ENCODE results near the gene RNF44. TPM values are rescaled to one million over a fixed set of nuclear protein-coding genes. Genes with fewer than 3 reads are reported as not detected.

RNF44 gene
- polyA plus RNA-seq, 1 experiment = 4.0 TPM

- no peak for TF ChIP-seq CTCF (IDR thresholded peaks at IDR 0.05; ENCODE audit: low read depth, low read length)
- Histone ChIP-seq H3K27ac (ENCODE audit: low read depth, low read length) (no peak overlapping the region), H3K9me3 (ENCODE audit: control insufficient read depth, insufficient read depth, low read length) (no peaks in the 10 kb centered on the region), H3K4me3 (ENCODE audit: low read depth, low read length) (no peak overlapping the region), H3K27me3 (ENCODE audit: control insufficient read depth, insufficient read depth, low read length) (no peaks in the 10 kb centered on the region)
- DNase-seq (ENCODE audit: low read depth, low spot score) = no peak
- CTCF ChIA-PET = no interaction called here
- POLR2A ChIA-PET = interaction anchor here (1.1 kb wide), 1 partner anchor 9 kb away, joined by 3 read pairs; no protein-coding TSS in a partner anchor
These were observed 11.5 kb downstream of the RNF44 start for GRCh38 chr5:176525677-176526076.

- DNase-seq (ENCODE audit: low read depth, low spot score) = no peak
- ChIA-PET CTCF (no interaction called here), POLR2A (interaction anchor here (1.1 kb wide), 1 partner anchor 10 kb away, joined by 3 read pairs; no protein-coding TSS in a partner anchor)
- no peak overlapping the region for H3K27ac ChIP-seq (ENCODE audit: low read depth, low read length)
- no peak for TF ChIP-seq CTCF (IDR thresholded peaks at IDR 0.05; ENCODE audit: low read depth, low read length)
- no peaks in the 10 kb centered on the region for H3K9me3 ChIP-seq (ENCODE audit: control insufficient read depth, insufficient read depth, low read length)
- H3K27me3 ChIP-seq (ENCODE audit: control insufficient read depth, insufficient read depth, low read length) = no peaks in the 10 kb centered on the region
- H3K4me3 ChIP-seq (ENCODE audit: low read depth, low read length) = no peak overlapping the region
These were observed 12.2 kb downstream of the RNF44 start for GRCh38 chr5:176524987-176525386.

- POLR2A ChIA-PET = no interaction called here
- H3K27me3 ChIP-seq (ENCODE audit: control insufficient read depth, insufficient read depth, low read length) = no peaks in the 10 kb centered on the region
- no peak for TF ChIP-seq CTCF (IDR thresholded peaks at IDR 0.05; ENCODE audit: low read depth, low read length)
- CTCF ChIA-PET = interaction anchor here (0.7 to 1.1 kb wide), 2 partner anchors 76 to 404 kb away, joined by 3 to 4 read pairs; partner anchors contain the start of gene FAF2
- DNase-seq (ENCODE audit: low read depth, low spot score) = no peak
- H3K27ac ChIP-seq (ENCODE audit: low read depth, low read length) = no peak overlapping the region
- H3K4me3 ChIP-seq (ENCODE audit: low read depth, low read length) = no peak overlapping the region
- no peaks in the 10 kb centered on the region for H3K9me3 ChIP-seq (ENCODE audit: control insufficient read depth, insufficient read depth, low read length)
These were observed 13.1 kb downstream of the RNF44 start for GRCh38 chr5:176524138-176524537.

- CTCF ChIA-PET = no interaction called here
- POLR2A ChIA-PET = interaction anchor here (2.2 kb wide), 1 partner anchor 15 kb away, joined by 5 read pairs; the partner anchor contains the start of gene RNF44
- Histone ChIP-seq H3K27me3 (ENCODE audit: control insufficient read depth, insufficient read depth, low read length) (no peaks in the 10 kb centered on the region), H3K4me3 (ENCODE audit: low read depth, low read length) (no peak overlapping the region), H3K9me3 (ENCODE audit: control insufficient read depth, insufficient read depth, low read length) (no peaks in the 10 kb centered on the region), H3K27ac (ENCODE audit: low read depth, low read length) (no peak overlapping the region)
- DNase-seq (ENCODE audit: low read depth, low spot score) = no peak
- no peak for TF ChIP-seq CTCF (IDR thresholded peaks at IDR 0.05; ENCODE audit: low read depth, low read length)
These were observed 15.4 kb downstream of the RNF44 start for GRCh38 chr5:176521699-176522263.

GRCh38 chr5:176521286-176521685 lies 15.9 kb downstream of the RNF44 start:
- ChIA-PET POLR2A (interaction anchor here (2.2 kb wide), 1 partner anchor 16 kb away, joined by 5 read pairs; the partner anchor contains the start of gene RNF44), CTCF (no interaction called here)
- H3K9me3 ChIP-seq (ENCODE audit: control insufficient read depth, insufficient read depth, low read length) = no peaks in the 10 kb centered on the region
- TF ChIP-seq CTCF (IDR thresholded peaks at IDR 0.05; ENCODE audit: low read depth, low read length) = no peak
- H3K27ac ChIP-seq (ENCODE audit: low read depth, low read length) = no peak overlapping the region
- no peak for DNase-seq (ENCODE audit: low read depth, low spot score)
- H3K4me3 ChIP-seq (ENCODE audit: low read depth, low read length) = no peak overlapping the region
- no peaks in the 10 kb centered on the region for H3K27me3 ChIP-seq (ENCODE audit: control insufficient read depth, insufficient read depth, low read length)

Measured in AG04450 (cell line).